SK-N-SH (cell line): ENCODE measurements around the gene GNA14. TPM values are rescaled to one million over a fixed set of nuclear protein-coding genes. Genes with fewer than 3 reads are reported as not detected.

Experiments used
- CTCF ChIA-PET: fragments of 300-600, 350-600 bp; formaldehyde crosslinking; extraction: SDS; loops from one replicate; lab custom pipeline; 2021; lab: Yijun Ruan, JAX
- POLR2A ChIA-PET: fragments of 350-600 bp; sonication (Branson Sonifier 250); formaldehyde crosslinking; extraction: SDS; loops from one replicate; lab custom pipeline; 2020; ENCODE audit warnings: antibody characterized with exemption, inconsistent platforms; lab: Yijun Ruan, JAX
- DNase-seq: peaks from one replicate; pipeline ENCODE4 v3.0.0; 2012
- H2AFZ ChIP-seq: fragments of 200-600 bp; sonication (generic); 2 replicates; pipeline ENCODE4 v1.8.1; 2016; ENCODE audit warnings: antibody characterized with exemption, mild to moderate bottlenecking, low read depth
- H3F3A ChIP-seq: fragments of 200-600 bp; sonication (generic); replicated peaks from 2 replicates; pipeline ENCODE3; 2016; ENCODE audit warnings: antibody characterized with exemption, mild to moderate bottlenecking; ENCODE audit not compliant: insufficient read depth
- H3K27ac ChIP-seq, 2 experiments: fragments of 200-500 bp in 1 of 2; fragments of 200-600 bp in 1 of 2; sonication (Bioruptor generic) in 1 of 2; sonication (generic), shearing (Covaris generic) in 1 of 2; 2 replicates each; pipeline versions ENCODE4 v1.5.1 to v1.6.1; 2014 to 2016; ENCODE audit warnings: low read depth in 2 of 2, inconsistent platforms in 1 of 2, low read length in 1 of 2, mild to moderate bottlenecking in 1 of 2, mixed read lengths in 1 of 2
- H3K27me3 ChIP-seq: fragments of 200-600 bp; sonication (generic), shearing (Covaris generic); 2 replicates; pipeline ENCODE4 v1.6.1; 2016; ENCODE audit warnings: mixed run types; ENCODE audit not compliant: insufficient read depth
- H3K36me3 ChIP-seq, 2 experiments: fragments of 200-500 bp in 1 of 2; fragments of 200-600 bp in 1 of 2; sonication (Bioruptor generic) in 1 of 2; sonication (generic) in 1 of 2; replicated peaks in 1 of 2; 2 replicates each; pipeline versions ENCODE3 to v1.5.1; 2014 to 2016; ENCODE audit warnings: low read length in 1 of 2, mild to moderate bottlenecking in 1 of 2; ENCODE audit not compliant: insufficient read depth in 2 of 2, control insufficient read depth in 1 of 2
- H3K4me1 ChIP-seq, 2 experiments: fragments of 200-500 bp in 1 of 2; fragments of 200-600 bp in 1 of 2; sonication (Bioruptor generic) in 1 of 2; sonication (generic), shearing (Covaris generic) in 1 of 2; 2 replicates each; pipeline versions ENCODE4 v1.5.1 to v1.6.1; 2014 to 2016; ENCODE audit warnings: low read depth in 1 of 2, low read length in 1 of 2, mixed run types in 1 of 2; ENCODE audit not compliant: insufficient read depth in 2 of 2, control insufficient read depth in 1 of 2
- H3K4me2 ChIP-seq: fragments of 200-600 bp; sonication (generic), shearing (Covaris generic); 2 replicates; pipeline ENCODE4 v1.6.1; 2017; ENCODE audit warnings: mixed run types
- H3K4me3 ChIP-seq, 2 experiments: fragments of 200-500 bp in 1 of 2; fragments of 200-600 bp in 1 of 2; sonication (Bioruptor generic) in 1 of 2; sonication (generic), shearing (Covaris generic) in 1 of 2; 2 replicates each; pipeline versions ENCODE4 v1.5.1 to v1.8.1; 2014 to 2016; ENCODE audit warnings: low read depth in 2 of 2, inconsistent platforms in 1 of 2, low read length in 1 of 2, mild to moderate bottlenecking in 1 of 2, mixed read lengths in 1 of 2, moderate library complexity in 1 of 2
- H3K79me2 ChIP-seq: fragments of 200-600 bp; sonication (generic); 2 replicates; pipeline ENCODE4 v1.8.1; 2017; ENCODE audit warnings: mild to moderate bottlenecking; ENCODE audit not compliant: insufficient read depth
- H3K9ac ChIP-seq: fragments of 200-600 bp; sonication (generic); 2 replicates; pipeline ENCODE4 v1.6.1; 2017; ENCODE audit warnings: mixed run types
- H3K9me2 ChIP-seq: fragments of 200-600 bp; sonication (generic); 2 replicates; pipeline ENCODE4 v1.6.1; 2017; ENCODE audit warnings: mixed run types
- H3K9me3 ChIP-seq: fragments of 200-600 bp; sonication (generic); 2 replicates; pipeline ENCODE4 v1.6.1; 2017; ENCODE audit warnings: mixed run types, mild to moderate bottlenecking, moderate library complexity
- H4K20me1 ChIP-seq: fragments of 200-600 bp; sonication (generic); 2 replicates; pipeline ENCODE4 v1.6.1; 2017; ENCODE audit warnings: mild to moderate bottlenecking, mixed run types; ENCODE audit not compliant: insufficient read depth
- ELF1 ChIP-seq: IDR thresholded peaks from 2 replicates; pipeline ENCODE4 v1.4.0; 2012
- EZH2phosphoT487 ChIP-seq: fragments of 200-600 bp; sonication (generic); IDR thresholded peaks from 2 replicates; pipeline ENCODE4 v1.6.1; 2017; ENCODE audit warnings: low read depth, mixed run types, mild to moderate bottlenecking, antibody characterized with exemption, moderate library complexity, borderline replicate concordance
- FOXJ3 ChIP-seq: sonication (generic); formaldehyde crosslinking; IDR thresholded peaks from 2 replicates; pipeline ENCODE4 v1.5.1; 2020; ENCODE audit warnings: mild to moderate bottlenecking, missing genetic modification reagents
- FOXM1 ChIP-seq: IDR thresholded peaks from 2 replicates; pipeline ENCODE4 v1.4.0; 2012; ENCODE audit warnings: low read depth, mild to moderate bottlenecking
- GATA2 ChIP-seq: sonication (generic); formaldehyde crosslinking; IDR thresholded peaks from 2 replicates; pipeline ENCODE4 v1.5.0; 2020; ENCODE audit warnings: mild to moderate bottlenecking, missing genetic modification reagents
- IRF3 ChIP-seq: fragments of 150-350 bp; IDR thresholded peaks from 2 replicates; pipeline ENCODE4 v1.6.1; 2016; ENCODE audit warnings: mild to moderate bottlenecking, low read depth, low read length
- JUND ChIP-seq: IDR thresholded peaks from 2 replicates; pipeline ENCODE4 v1.4.0; 2012
- MEF2A ChIP-seq: IDR thresholded peaks from 2 replicates; pipeline ENCODE4 v1.4.0; 2012; ENCODE audit warnings: low read depth, borderline replicate concordance
- NRF1 ChIP-seq: IDR thresholded peaks from 2 replicates; pipeline ENCODE4 v1.6.1; 2012; ENCODE audit warnings: low read depth, mild to moderate bottlenecking, low read length
- RCOR1 ChIP-seq: fragments of 150-350 bp; IDR thresholded peaks from 2 replicates; pipeline ENCODE4 v1.6.1; 2017; ENCODE audit warnings: antibody characterized with exemption, low read length
- REST ChIP-seq: IDR thresholded peaks from 2 replicates; pipeline ENCODE4 v1.6.1; 2012; ENCODE audit warnings: mild to moderate bottlenecking, low read depth, low read length, moderate library complexity
- SIN3A ChIP-seq: IDR thresholded peaks from 2 replicates; pipeline ENCODE4 v1.6.1; 2012; ENCODE audit warnings: low read depth, mild to moderate bottlenecking, low read length, moderate library complexity, borderline replicate concordance
- SMC3 ChIP-seq: IDR thresholded peaks from 2 replicates; pipeline ENCODE4 v1.6.1; 2012; ENCODE audit warnings: low read depth, low read length, improper control_type of control experiment
- TCF12 ChIP-seq: IDR thresholded peaks from 2 replicates; pipeline ENCODE4 v1.4.0; 2012
- TEAD4 ChIP-seq: IDR thresholded peaks from 2 replicates; pipeline ENCODE4 v1.4.0; 2012; ENCODE audit warnings: mild to moderate bottlenecking, borderline replicate concordance; ENCODE audit not compliant: insufficient read depth
- USF1 ChIP-seq: IDR thresholded peaks from 2 replicates; pipeline ENCODE4 v1.4.0; 2012; ENCODE audit warnings: low read depth, borderline replicate concordance
- WGBS: methylation state at CpG from one replicate; pipeline ENCODE4 v1.1.6; 2017; ENCODE audit warnings: low lambda C conversion rate; 5-methylcytosine and 5-hydroxymethylcytosine counted together
- polyA plus RNA-seq, 3 experiments: library from polyadenylated mRNA; depleted of rRNA; stranded (reverse); fragments of >200 nt; gene quantifications; 2 replicates each; pipeline ENCODE4 v1.2.3, GENCODE V29; 2012

GNA14 gene
- polyA plus RNA-seq, 1 of the 3 experiments (the other 2 are of a cell fraction): 0.15 TPM

GRCh38 chr9:77677397-77677796, 29.3 kb upstream of the GNA14 start:
- Histone ChIP-seq H3K4me3 (no peak overlapping the region), H3K4me1 (peaks cover 0 to 7% of the 10 kb centered on the region in 2 experiments; a peak in 2 of 4 replicates), H3K9me2 (no peaks in the 10 kb centered on the region), H3F3A (no peaks in the 10 kb centered on the region), H2AFZ (no peak overlapping the region), H3K9me3 (no peaks in the 10 kb centered on the region), H3K27ac (no peak overlapping the region), H4K20me1 (no peaks in the 10 kb centered on the region), H3K79me2 (no peaks in the 10 kb centered on the region), H3K9ac (no peak overlapping the region), H3K4me2 (no peak overlapping the region), H3K27me3 (no peaks in the 10 kb centered on the region), H3K36me3 (no peaks in the 10 kb centered on the region)
- ChIA-PET POLR2A (no interaction called here), CTCF (interaction anchor here (1.0 kb wide), 1 partner anchor 219 kb away, joined by 3 read pairs; no protein-coding TSS in a partner anchor)
- WGBS: 81% methylated on average over 4 of the region's 4 CpGs
- TF ChIP-seq SMC3 (no peak), JUND (no peak), TCF12 (no peak), USF1 (no peak), ELF1 (no peak), FOXM1 (no peak), RCOR1 (no peak), EZH2phosphoT487 (no peak), TEAD4 (no peak), FOXJ3 (CRISPR knock-in tag) (no peak), MEF2A (no peak), IRF3 (no peak), REST (no peak), NRF1 (no peak), SIN3A (no peak), GATA2 (CRISPR knock-in tag) (no peak)
- no peak for DNase-seq
